Skeletal muscle cell (primary cell): Measurements from ENCODE around the gene YLPM1.

Experiments
- DNase-seq: peaks from one replicate; pipeline ENCODE4 v3.0.0-alpha.2; 2010; ENCODE audit warnings: low read depth
- H3K4me3 ChIP-seq: 2 replicates; pipeline ENCODE4 v1.5.1; 2011; ENCODE audit warnings: low read depth, mild to moderate bottlenecking, control low read depth, low read length, moderate library complexity

The YLPM1 gene

DNA sequence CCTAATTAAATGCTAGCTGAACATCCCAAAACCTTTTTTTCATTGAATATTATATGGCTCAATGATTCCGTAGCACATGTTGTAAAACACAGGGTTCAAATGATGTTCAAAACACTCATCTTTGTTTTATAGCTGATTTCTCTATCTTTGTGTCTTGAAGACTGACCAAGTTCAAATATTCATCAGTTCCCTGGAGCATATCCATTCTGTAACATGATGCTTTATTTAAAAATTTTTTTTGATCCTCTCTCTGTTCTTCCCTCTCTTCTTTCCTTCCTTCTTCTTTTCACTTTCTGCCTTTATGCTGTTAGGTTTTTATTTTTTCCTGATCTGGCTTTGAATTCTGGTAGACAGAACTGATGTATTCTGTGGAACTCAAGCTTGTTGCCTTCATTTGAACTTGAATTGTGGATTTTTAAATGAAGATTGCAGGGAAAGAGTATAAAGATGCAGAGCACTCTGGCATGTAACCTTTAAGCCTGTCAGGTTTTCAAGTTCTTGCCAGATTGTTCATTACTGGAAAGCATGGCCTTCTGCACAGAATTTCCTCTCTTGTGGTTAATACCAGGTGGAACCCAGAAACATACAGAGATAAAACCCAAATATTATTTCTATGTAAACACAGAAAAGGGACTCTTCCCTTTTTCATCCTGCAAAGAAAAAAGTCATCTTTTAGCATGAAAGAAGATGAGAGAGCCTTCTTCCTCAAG, 73.3 kb downstream of the YLPM1 start:
- DNase-seq, result no peak
- H3K4me3 ChIP-seq, result no peak overlapping the region

DNA sequence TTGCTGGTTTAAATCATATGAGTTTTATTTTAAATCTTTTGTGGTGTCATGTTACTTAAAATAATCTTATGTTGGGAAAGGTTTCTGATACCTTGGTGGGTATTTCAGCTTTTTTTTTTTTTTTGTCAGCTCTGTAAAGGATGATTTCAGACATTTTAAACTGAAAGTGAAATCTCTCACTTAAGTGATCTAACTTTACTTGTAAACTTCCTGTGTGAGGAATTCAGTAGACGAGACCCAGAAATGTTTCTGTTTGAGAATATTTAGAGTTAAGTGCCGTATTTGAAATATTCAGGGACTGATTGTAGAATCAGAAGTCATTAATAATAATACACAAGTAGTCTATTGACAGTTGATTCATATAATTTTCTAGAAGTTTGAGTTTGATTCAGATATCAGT, 75.0 kb downstream of the YLPM1 start:
- DNase-seq, result no peak
- no peak overlapping the region for H3K4me3 ChIP-seq

- no peak overlapping the region for H3K4me3 ChIP-seq
- DNase-seq, result no peak
Measured at GRCh38 chr14:74840603-74841030, 77.5 kb downstream of the YLPM1 start.

- DNase-seq, result no peak
- H3K4me3 ChIP-seq, result no peak overlapping the region
Measured at GRCh38 chr14:74841230-74842207, 78.4 kb downstream of the YLPM1 start.

GRCh38 chr14:74843653-74844052, 80.5 kb downstream of the YLPM1 start:
- no peak for DNase-seq
- H3K4me3 ChIP-seq, result no peak overlapping the region

- DNase-seq, result no peak
- no peak overlapping the region for H3K4me3 ChIP-seq
Measured at GRCh38 chr14:74846168-74846567, 83.1 kb downstream of the YLPM1 start.

DNA sequence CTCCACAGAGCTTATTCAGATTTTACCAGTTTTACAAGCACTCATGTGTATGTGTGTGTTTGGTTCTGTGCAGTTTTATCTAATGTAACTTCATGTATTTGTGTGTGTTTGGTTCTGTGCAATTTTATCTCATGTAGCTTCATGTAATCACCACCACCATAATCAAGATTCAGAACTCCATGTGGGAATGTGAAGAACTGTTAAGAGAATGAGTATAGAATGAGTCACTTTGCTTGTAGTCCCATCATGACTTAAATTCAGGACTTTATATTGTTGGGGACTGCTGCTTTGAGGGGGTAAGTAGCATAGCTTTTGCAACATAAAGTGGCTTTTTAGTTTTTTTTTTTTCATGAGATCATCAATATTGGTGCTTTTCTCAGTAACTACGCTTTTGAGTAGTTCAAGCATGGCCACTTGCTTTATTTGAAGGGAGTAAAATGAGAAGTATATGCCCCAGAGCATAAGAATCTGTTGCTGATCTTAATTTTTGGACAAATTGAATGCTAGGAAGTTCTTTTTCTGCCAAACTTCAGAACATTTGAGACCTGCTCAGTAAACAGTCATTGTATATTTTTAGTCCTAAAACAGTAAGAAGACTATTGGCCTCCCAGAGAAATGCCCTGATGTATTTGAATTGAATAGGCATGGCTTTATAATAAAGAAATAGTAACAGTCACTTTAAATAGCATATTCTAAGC, 84.0 kb downstream of the YLPM1 start:
- DNase-seq, result peak; percentile 36

DNA sequence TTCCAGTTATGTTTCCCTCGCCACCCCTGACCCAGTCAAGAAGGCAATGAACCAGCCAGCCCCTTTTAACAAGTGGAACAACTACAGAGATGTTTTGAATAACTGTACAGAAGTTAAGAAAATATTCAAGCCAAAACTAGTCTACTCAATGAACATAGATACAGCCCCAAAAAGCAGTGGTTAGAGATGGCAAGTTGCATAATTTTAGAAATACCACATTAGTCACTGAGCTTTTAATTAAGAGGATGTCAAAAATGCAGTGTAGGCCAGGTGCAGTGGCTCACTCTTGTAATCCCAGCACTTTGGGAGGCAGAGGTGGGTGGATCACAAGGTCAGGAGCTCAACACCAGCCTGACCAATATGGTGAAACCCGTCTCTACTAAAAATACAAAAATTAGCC, 85.7 kb downstream of the YLPM1 start:
- DNase-seq, result no peak
- H3K4me3 ChIP-seq, result no peak overlapping the region

More for the DNA sequence above, 84.0 kb downstream of the YLPM1 start:
- no peak overlapping the region for H3K4me3 ChIP-seq

- no peak overlapping the region for H3K4me3 ChIP-seq
- no peak for DNase-seq
Measured at GRCh38 chr14:74852922-74853530, 89.9 kb downstream of the YLPM1 start.

GRCh38 chr14:74853581-74853980, 90.5 kb downstream of the YLPM1 start:
- DNase-seq, result no peak
- no peak overlapping the region for H3K4me3 ChIP-seq

DNA sequence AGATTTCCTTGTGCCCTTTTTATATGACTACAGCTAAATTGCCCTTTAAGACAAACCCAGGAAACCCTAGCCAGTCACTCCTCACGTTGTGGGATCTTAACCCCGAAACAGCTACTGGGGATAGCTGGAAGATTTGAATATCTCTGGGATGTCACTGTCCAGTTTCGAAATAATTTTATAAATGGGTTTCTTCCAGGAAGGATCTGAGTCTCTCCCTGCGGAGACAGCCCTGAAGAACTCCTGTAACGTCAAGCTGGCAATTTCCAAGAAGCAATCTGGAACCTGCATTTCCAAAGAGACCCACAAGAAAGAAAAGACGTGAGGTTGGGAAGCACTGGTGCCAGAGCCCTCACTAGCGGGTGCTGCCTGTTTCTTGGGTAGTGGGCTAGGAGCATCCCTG, 91.9 kb downstream of the YLPM1 start:
- no peak for DNase-seq
- H3K4me3 ChIP-seq, result no peak overlapping the region

- no peak for DNase-seq
- no peak overlapping the region for H3K4me3 ChIP-seq
Measured at GRCh38 chr14:74855945-74856344, 92.8 kb downstream of the YLPM1 start.

- H3K4me3 ChIP-seq, result no peak overlapping the region
- DNase-seq, result no peak
Measured at GRCh38 chr14:74856366-74856765, 93.2 kb downstream of the YLPM1 start.

DNA sequence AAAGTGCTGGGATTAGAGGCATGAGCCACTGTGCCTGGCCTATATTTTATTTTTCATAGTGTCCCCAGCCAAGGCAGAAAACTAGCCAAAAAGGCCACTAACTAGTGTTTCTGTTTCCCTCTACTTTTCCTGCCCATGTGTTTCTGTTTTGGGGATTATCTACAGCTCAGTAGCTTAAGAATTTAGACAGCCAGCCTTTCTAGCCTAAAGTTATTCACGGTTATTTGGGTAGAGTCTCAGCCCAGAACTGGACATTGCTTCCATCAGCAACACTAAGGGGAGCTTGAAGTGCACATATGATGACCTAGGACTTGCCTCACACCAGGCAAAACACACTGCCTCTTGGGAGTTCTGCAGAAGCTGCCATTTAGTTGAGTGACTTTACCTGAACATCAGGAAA, 94.9 kb downstream of the YLPM1 start:
- DNase-seq, result no peak
- no peak overlapping the region for H3K4me3 ChIP-seq

GRCh38 chr14:74859757-74860552, 96.8 kb downstream of the YLPM1 start:
- H3K4me3 ChIP-seq, result no peak overlapping the region
- no peak for DNase-seq

- H3K4me3 ChIP-seq, result no peak overlapping the region
- DNase-seq, result no peak
Measured at GRCh38 chr14:74860899-74861733, 98.0 kb downstream of the YLPM1 start.

DNA sequence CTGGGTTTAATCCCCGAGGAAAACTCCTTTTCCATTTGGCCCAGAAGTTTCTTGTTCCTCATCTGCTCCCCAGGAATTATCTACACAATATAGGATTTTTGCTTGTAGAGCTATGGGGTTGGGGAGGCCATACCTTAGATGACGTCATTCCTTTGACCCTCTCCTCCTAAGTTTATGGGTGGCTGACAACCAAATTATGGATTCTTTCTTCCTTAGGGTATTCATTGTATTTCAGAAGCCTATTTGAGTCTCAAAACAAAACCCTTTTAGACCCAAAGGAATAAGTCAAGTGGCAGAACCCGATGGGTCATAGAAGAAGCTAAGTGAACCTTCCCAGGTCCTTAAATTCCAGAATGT, 98.6 kb downstream of the YLPM1 start:
- H3K4me3 ChIP-seq, result no peak overlapping the region
- DNase-seq, result no peak

GRCh38 chr14:74863274-74863673, 100.2 kb downstream of the YLPM1 start:
- no peak for DNase-seq
- H3K4me3 ChIP-seq, result no peak overlapping the region
